Stimulated activated CD8-positive, alpha-beta memory T cell treated with anti-CD3 and anti-CD28 coated beads, Interleukin-12 subunit alpha, Interleukin-12 subunit beta, amount 100 ng/mL, for 4 hours (primary cell): ENCODE measurements around the gene KRT222.

Source experiments
- DNase-seq: peaks from one replicate; pipeline ENCODE4 v3.0.0-alpha.2; 2020; ENCODE audit warnings: low read depth

The KRT222 gene

GRCh38 chr17:40615068-40615840 lies 49.7 kb downstream of the KRT222 start:
- no peak for DNase-seq

GRCh38 chr17:40614431-40615067 lies 50.4 kb downstream of the KRT222 start:
- DNase-seq = no peak

GRCh38 chr17:40613467-40614154 lies 51.4 kb downstream of the KRT222 start:
- DNase-seq = no peak

GRCh38 chr17:40612599-40613244 lies 52.3 kb downstream of the KRT222 start:
- DNase-seq = no peak

- DNase-seq = no peak
Observed at GRCh38 chr17:40611840-40612474, 53.0 kb downstream of the KRT222 start.

GRCh38 chr17:40610359-40610758 lies 54.6 kb downstream of the KRT222 start:
- no peak for DNase-seq

- no peak for DNase-seq
Observed at GRCh38 chr17:40608061-40608581, 56.9 kb downstream of the KRT222 start.

GRCh38 chr17:40607641-40608040 lies 57.3 kb downstream of the KRT222 start:
- no peak for DNase-seq

- DNase-seq = no peak
Observed at GRCh38 chr17:40606548-40607353, 58.2 kb downstream of the KRT222 start.

GRCh38 chr17:40605306-40605705 lies 59.7 kb downstream of the KRT222 start:
- DNase-seq = no peak
